ENCODE measurements around the gene FBXL7. TPM values are rescaled to one million over a fixed set of nuclear protein-coding genes. Genes with fewer than 3 reads are reported as not detected.

FBXL7 gene
- total RNA-seq, 4 donors from 2014 or later, result 1.9 to 5.9 (median 3.0) TPM

- no peaks in the 10 kb centered on the region for H3K36me3 ChIP-seq
- H3K27me3 ChIP-seq, result no peaks in the 10 kb centered on the region
- no peak overlapping the region for H3K4me3 ChIP-seq
- H3K9me3 ChIP-seq, result peaks cover 3% of the 10 kb centered on the region
- no peak for DNase-seq (ENCODE audit: low spot score in 2 of 2)
- 67% methylated on average over 2 of the region's 2 CpGs for WGBS
- no peak for TF ChIP-seq EP300 (IDR thresholded peaks at IDR 0.05)
- no peak for TF ChIP-seq POLR2AphosphoS5 (IDR thresholded peaks at IDR 0.05)
- TF ChIP-seq POLR2A (IDR thresholded peaks at IDR 0.05), result no peak
- TF ChIP-seq CTCF (IDR thresholded peaks at IDR 0.05), result no peak
- no peaks in the 10 kb centered on the region for H3K4me1 ChIP-seq
- no peak overlapping the region for H3K27ac ChIP-seq
These were observed 139.3 kb downstream of the FBXL7 start for GRCh38 chr5:15639288-15639687.

GRCh38 chr5:15640116-15640515, 140.1 kb downstream of the FBXL7 start:
- TF ChIP-seq CTCF (IDR thresholded peaks at IDR 0.05) (no peak), EP300 (IDR thresholded peaks at IDR 0.05) (no peak), POLR2A (IDR thresholded peaks at IDR 0.05) (no peak), POLR2AphosphoS5 (IDR thresholded peaks at IDR 0.05) (no peak)
- H3K4me3 ChIP-seq, result no peak overlapping the region
- no peaks in the 10 kb centered on the region for H3K36me3 ChIP-seq
- no peak overlapping the region for H3K27ac ChIP-seq
- H3K4me1 ChIP-seq, result no peaks in the 10 kb centered on the region
- H3K9me3 ChIP-seq, result peaks cover 3% of the 10 kb centered on the region
- 95% methylated on average over 5 of the region's 5 CpGs for WGBS
- DNase-seq (ENCODE audit: low spot score in 2 of 2), result no peak
- no peaks in the 10 kb centered on the region for H3K27me3 ChIP-seq

- Histone ChIP-seq H3K27me3 (no peaks in the 10 kb centered on the region), H3K9me3 (peaks cover 3% of the 10 kb centered on the region), H3K36me3 (no peaks in the 10 kb centered on the region), H3K4me3 (no peak overlapping the region), H3K27ac (no peak overlapping the region), H3K4me1 (no peaks in the 10 kb centered on the region)
- TF ChIP-seq CTCF (IDR thresholded peaks at IDR 0.05) (no peak), EP300 (IDR thresholded peaks at IDR 0.05) (no peak), POLR2AphosphoS5 (IDR thresholded peaks at IDR 0.05) (no peak)
- 35% methylated on average over 3 of the region's 3 CpGs for WGBS
- DNase-seq (ENCODE audit: low spot score in 2 of 2), result no peak
These were observed 143.8 kb downstream of the FBXL7 start for GRCh38 chr5:15643731-15644130.

- Histone ChIP-seq H3K27ac (no peak overlapping the region), H3K36me3 (no peaks in the 10 kb centered on the region), H3K4me3 (no peak overlapping the region), H3K4me1 (no peaks in the 10 kb centered on the region), H3K9me3 (no peaks in the 10 kb centered on the region), H3K27me3 (no peaks in the 10 kb centered on the region)
- no peak for DNase-seq (ENCODE audit: low spot score in 2 of 2)
- no peak for TF ChIP-seq POLR2AphosphoS5 (IDR thresholded peaks at IDR 0.05)
- no peak for TF ChIP-seq POLR2A (IDR thresholded peaks at IDR 0.05)
- TF ChIP-seq CTCF (IDR thresholded peaks at IDR 0.05), result no peak
- TF ChIP-seq EP300 (IDR thresholded peaks at IDR 0.05), result no peak
- WGBS, result 53% methylated on average over 7 of the region's 7 CpGs
These were observed 145.6 kb downstream of the FBXL7 start for GRCh38 chr5:15645381-15646160.

GRCh38 chr5:15646371-15646770, 146.4 kb downstream of the FBXL7 start:
- no peaks in the 10 kb centered on the region for H3K9me3 ChIP-seq
- H3K27ac ChIP-seq, result no peak overlapping the region
- 46% methylated on average over 4 of the region's 4 CpGs for WGBS
- H3K4me1 ChIP-seq, result no peaks in the 10 kb centered on the region
- no peak for DNase-seq (ENCODE audit: low spot score in 2 of 2)
- no peaks in the 10 kb centered on the region for H3K36me3 ChIP-seq
- H3K27me3 ChIP-seq, result no peaks in the 10 kb centered on the region
- no peak for TF ChIP-seq EP300 (IDR thresholded peaks at IDR 0.05)
- TF ChIP-seq POLR2AphosphoS5 (IDR thresholded peaks at IDR 0.05), result no peak
- TF ChIP-seq POLR2A (IDR thresholded peaks at IDR 0.05), result no peak
- TF ChIP-seq CTCF (IDR thresholded peaks at IDR 0.05), result no peak
- no peak overlapping the region for H3K4me3 ChIP-seq

All from suprapubic skin (tissue), 4 donors.